ENCODE results near the gene ARHGEF26.

Gene ARHGEF26

DNA sequence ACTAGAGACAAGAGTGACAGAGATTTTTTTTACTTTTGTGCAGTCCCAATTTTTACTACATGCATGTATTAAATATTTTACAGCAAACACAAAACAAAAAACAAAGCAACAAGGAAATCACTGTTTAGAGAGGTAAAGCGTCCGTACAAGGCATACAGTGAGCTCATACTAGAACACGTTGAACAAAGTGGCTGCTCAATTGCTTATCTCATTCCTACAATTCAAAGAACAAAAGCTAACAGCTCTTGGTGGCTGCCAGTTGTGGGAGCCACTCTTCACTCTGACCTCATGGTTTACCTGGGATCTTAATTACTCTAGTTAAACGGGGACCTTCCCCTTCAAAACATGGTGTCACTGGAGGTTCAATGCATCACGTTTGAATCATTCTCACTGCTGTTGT lies 7.6 kb upstream of the ARHGEF26 start:
- H3K36me3 ChIP-seq (ENCODE audit: control insufficient read depth in 4 of 4, insufficient read depth in 4 of 4, low read length in 3 of 4): no peaks in the 10 kb centered on the region
- H3K4me3 ChIP-seq (ENCODE audit: control insufficient read depth in 1 of 7, extremely low read depth in 1 of 7, insufficient read depth in 4 of 7, low read depth in 2 of 7, low read length in 6 of 7): no peak overlapping the region
- ChIA-PET CTCF (interaction anchor here (1.5 kb wide), 1 partner anchor 10 kb away, joined by 6 read pairs; no protein-coding TSS in a partner anchor), POLR2A (interaction anchor here (0.6 kb wide), 1 partner anchor 48 kb away, joined by 6 read pairs; no protein-coding TSS in a partner anchor)
- H3K4me1 ChIP-seq (ENCODE audit: control extremely low read depth in 1 of 4, control insufficient read depth in 4 of 4, insufficient read depth in 4 of 4, low read length in 3 of 4): peaks cover 0 to 5% (median 2%) of the 10 kb centered on the region in 4 experiments
- H3K27ac ChIP-seq (ENCODE audit: insufficient read depth in 1 of 2, low read depth in 1 of 2, low read length in 2 of 2, poor library complexity in 1 of 2, severe bottlenecking in 2 of 2): no peak overlapping the region
- WGBS (ENCODE audit: insufficient coverage): 95% methylated on average over 4 of the region's 5 CpGs
- DNase-seq: no peak
- H3K27me3 ChIP-seq (replicated peaks in 2 of 5; ENCODE audit: control insufficient read depth in 4 of 5, insufficient read depth in 5 of 5, low read length in 4 of 5): peaks cover 0 to 5% (median 0%) of the 10 kb centered on the region in 5 experiments
- H3K9me3 ChIP-seq (ENCODE audit: control extremely low read depth in 1 of 5, control insufficient read depth in 4 of 5, insufficient read depth in 2 of 5, low read depth in 1 of 5, low read length in 4 of 5): peaks cover 0 to 3% (median 0%) of the 10 kb centered on the region in 5 experiments

DNA sequence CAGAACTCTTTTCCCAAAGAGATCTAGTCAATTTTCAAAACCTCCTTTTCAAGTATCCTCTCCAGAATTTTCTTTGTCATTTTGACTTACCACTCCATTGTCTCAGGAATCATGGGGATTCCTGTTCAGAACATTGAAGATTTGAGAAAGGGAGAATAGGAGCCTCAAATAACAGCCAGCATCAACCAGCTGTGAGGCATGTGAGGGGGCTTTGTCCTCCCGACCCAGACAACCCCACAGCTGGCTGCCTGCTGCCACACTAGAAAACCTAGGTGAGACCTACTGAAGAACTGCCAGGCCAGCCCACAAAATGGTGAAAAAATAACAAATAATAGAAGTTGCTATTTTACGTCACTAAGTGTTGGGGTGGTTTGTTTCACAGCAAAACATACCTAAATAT lies 5.9 kb upstream of the ARHGEF26 start:
- ChIA-PET CTCF (no interaction called here), POLR2A (no interaction called here)
- Histone ChIP-seq H3K27ac (ENCODE audit: insufficient read depth in 1 of 2, low read depth in 1 of 2, low read length in 2 of 2, poor library complexity in 1 of 2, severe bottlenecking in 2 of 2) (no peak overlapping the region), H3K36me3 (ENCODE audit: control insufficient read depth in 4 of 4, insufficient read depth in 4 of 4, low read length in 3 of 4) (no peaks in the 10 kb centered on the region), H3K4me3 (ENCODE audit: control insufficient read depth in 1 of 7, extremely low read depth in 1 of 7, insufficient read depth in 4 of 7, low read depth in 2 of 7, low read length in 6 of 7) (no peak overlapping the region), H3K4me1 (ENCODE audit: control extremely low read depth in 1 of 4, control insufficient read depth in 4 of 4, insufficient read depth in 4 of 4, low read length in 3 of 4) (peaks cover 0 to 5% (median 2%) of the 10 kb centered on the region in 4 experiments), H3K27me3 (replicated peaks in 2 of 5; ENCODE audit: control insufficient read depth in 4 of 5, insufficient read depth in 5 of 5, low read length in 4 of 5) (peaks cover 0 to 16% (median 2%) of the 10 kb centered on the region in 5 experiments), H3K9me3 (ENCODE audit: control extremely low read depth in 1 of 5, control insufficient read depth in 4 of 5, insufficient read depth in 2 of 5, low read depth in 1 of 5, low read length in 4 of 5) (peaks cover 0 to 3% (median 0%) of the 10 kb centered on the region in 5 experiments)
- WGBS (ENCODE audit: insufficient coverage): 71% methylated on average over 1 of the region's 2 CpGs
- DNase-seq: no peak

DNA sequence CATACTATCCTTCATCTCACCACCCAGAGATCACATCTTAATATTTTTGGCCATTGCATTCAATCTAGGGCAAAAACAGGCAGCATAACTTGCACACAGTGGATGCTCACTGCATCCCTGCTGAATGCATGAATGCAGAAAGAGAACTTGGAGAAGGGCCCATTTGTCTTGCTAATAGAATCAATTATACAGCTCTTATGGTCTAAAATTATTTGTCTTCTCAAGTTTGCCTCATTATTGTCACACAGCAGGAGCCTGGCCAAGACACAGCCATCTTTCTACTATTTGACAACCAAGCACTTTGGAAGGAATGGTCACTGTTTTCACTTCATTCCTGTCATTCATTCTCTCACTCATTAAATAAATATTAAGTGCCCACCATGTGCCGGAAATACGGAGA lies 1.2 kb upstream of the ARHGEF26 start:
- ChIA-PET POLR2A (no interaction called here), CTCF (no interaction called here)
- Histone ChIP-seq H3K4me3 (ENCODE audit: control insufficient read depth in 1 of 7, extremely low read depth in 1 of 7, insufficient read depth in 4 of 7, low read depth in 2 of 7, low read length in 6 of 7) (no peak overlapping the region), H3K9me3 (ENCODE audit: control extremely low read depth in 1 of 5, control insufficient read depth in 4 of 5, insufficient read depth in 2 of 5, low read depth in 1 of 5, low read length in 4 of 5) (peaks cover 0 to 3% (median 0%) of the 10 kb centered on the region in 5 experiments), H3K27ac (ENCODE audit: insufficient read depth in 1 of 2, low read depth in 1 of 2, low read length in 2 of 2, poor library complexity in 1 of 2, severe bottlenecking in 2 of 2) (no peak overlapping the region), H3K27me3 (replicated peaks in 2 of 5; ENCODE audit: control insufficient read depth in 4 of 5, insufficient read depth in 5 of 5, low read length in 4 of 5) (peaks cover 7 to 50% (median 18%) of the 10 kb centered on the region in 5 experiments), H3K36me3 (ENCODE audit: control insufficient read depth in 4 of 4, insufficient read depth in 4 of 4, low read length in 3 of 4) (no peaks in the 10 kb centered on the region), H3K4me1 (ENCODE audit: control extremely low read depth in 1 of 4, control insufficient read depth in 4 of 4, insufficient read depth in 4 of 4, low read length in 3 of 4) (peaks cover 0 to 26% (median 16%) of the 10 kb centered on the region in 4 experiments)
- no peak for DNase-seq
- WGBS (ENCODE audit: insufficient coverage): no CpG with 5 or more reads among the region's 2 CpGs

DNA sequence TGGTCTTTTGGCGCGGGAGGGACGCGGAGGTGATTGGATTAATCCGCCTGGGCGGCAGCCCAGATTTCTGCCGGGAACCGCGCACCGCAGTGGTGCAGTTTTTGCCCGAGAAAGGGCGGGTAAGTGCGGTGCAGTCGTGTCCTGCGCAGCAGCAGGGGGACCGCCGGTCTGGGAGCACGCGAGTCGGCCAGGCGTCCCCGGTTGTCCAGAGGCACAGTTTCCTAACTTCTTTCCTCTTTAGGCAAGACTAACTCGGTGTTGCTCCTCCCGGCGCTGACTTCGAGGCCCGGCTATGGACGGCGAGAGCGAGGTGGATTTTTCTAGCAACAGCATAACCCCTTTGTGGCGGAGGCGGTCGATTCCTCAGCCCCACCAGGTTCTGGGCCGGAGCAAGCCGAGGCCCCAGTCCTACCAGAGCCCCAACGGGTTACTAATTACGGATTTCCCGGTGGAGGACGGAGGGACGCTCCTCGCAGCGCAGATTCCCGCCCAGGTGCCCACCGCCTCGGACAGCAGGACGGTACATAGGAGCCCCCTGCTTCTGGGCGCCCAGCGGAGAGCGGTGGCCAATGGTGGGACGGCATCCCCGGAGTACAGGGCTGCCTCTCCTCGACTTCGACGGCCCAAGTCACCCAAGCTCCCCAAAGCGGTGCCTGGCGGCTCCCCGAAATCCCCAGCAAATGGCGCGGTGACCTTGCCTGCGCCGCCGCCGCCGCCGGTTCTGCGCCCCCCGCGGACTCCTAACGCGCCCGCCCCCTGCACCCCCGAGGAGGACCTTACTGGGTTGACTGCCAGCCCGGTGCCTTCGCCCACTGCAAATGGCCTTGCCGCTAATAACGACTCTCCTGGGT lies 736 bp downstream of the ARHGEF26 start:
- H3K9me3 ChIP-seq (ENCODE audit: control extremely low read depth in 1 of 5, control insufficient read depth in 4 of 5, insufficient read depth in 2 of 5, low read depth in 1 of 5, low read length in 4 of 5): peaks cover 0 to 3% (median 0%) of the 10 kb centered on the region in 5 experiments
- WGBS (ENCODE audit: insufficient coverage): 2% methylated on average over 73 of the region's 76 CpGs
- peaks cover 0 to 26% (median 16%) of the 10 kb centered on the region in 4 experiments for H3K4me1 ChIP-seq (ENCODE audit: control extremely low read depth in 1 of 4, control insufficient read depth in 4 of 4, insufficient read depth in 4 of 4, low read length in 3 of 4)
- peak; percentile 21 to 62 (median 46) for DNase-seq
- H3K4me3 ChIP-seq (ENCODE audit: control insufficient read depth in 1 of 7, extremely low read depth in 1 of 7, insufficient read depth in 4 of 7, low read depth in 2 of 7, low read length in 6 of 7): peak overlapping the region; percentile 65 to 87 (median 71)
- no peaks in the 10 kb centered on the region for H3K36me3 ChIP-seq (ENCODE audit: control insufficient read depth in 4 of 4, insufficient read depth in 4 of 4, low read length in 3 of 4)
- peaks cover 7 to 51% (median 18%) of the 10 kb centered on the region in 5 experiments for H3K27me3 ChIP-seq (replicated peaks in 2 of 5; ENCODE audit: control insufficient read depth in 4 of 5, insufficient read depth in 5 of 5, low read length in 4 of 5)
- H3K27ac ChIP-seq (ENCODE audit: insufficient read depth in 1 of 2, low read depth in 1 of 2, low read length in 2 of 2, poor library complexity in 1 of 2, severe bottlenecking in 2 of 2): no peak overlapping the region
- ChIA-PET CTCF (interaction anchor here (1.2 kb wide), 1 partner anchor 9 kb away, joined by 3 read pairs; no protein-coding TSS in a partner anchor), POLR2A (no interaction called here)

DNA sequence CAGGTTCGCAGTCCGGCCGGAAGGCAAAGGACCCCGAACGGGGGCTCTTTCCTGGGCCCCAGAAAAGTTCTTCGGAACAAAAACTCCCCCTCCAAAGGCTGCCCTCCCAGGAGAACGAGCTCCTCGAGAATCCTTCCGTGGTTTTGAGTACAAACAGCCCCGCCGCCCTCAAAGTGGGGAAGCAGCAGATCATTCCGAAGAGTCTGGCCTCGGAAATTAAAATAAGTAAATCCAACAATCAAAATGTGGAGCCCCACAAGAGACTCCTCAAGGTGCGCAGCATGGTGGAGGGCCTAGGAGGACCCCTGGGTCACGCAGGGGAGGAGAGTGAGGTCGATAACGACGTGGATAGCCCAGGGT lies 1.3 kb downstream of the ARHGEF26 start:
- peaks cover 0 to 26% (median 16%) of the 10 kb centered on the region in 4 experiments for H3K4me1 ChIP-seq (ENCODE audit: control extremely low read depth in 1 of 4, control insufficient read depth in 4 of 4, insufficient read depth in 4 of 4, low read length in 3 of 4)
- ChIA-PET CTCF (interaction anchor here (1.4 to 1.8 kb wide), 2 partner anchors 21 to 130 kb away, joined by 4 read pairs; no protein-coding TSS in a partner anchor), POLR2A (no interaction called here)
- no peak overlapping the region for H3K27ac ChIP-seq (ENCODE audit: insufficient read depth in 1 of 2, low read depth in 1 of 2, low read length in 2 of 2, poor library complexity in 1 of 2, severe bottlenecking in 2 of 2)
- H3K9me3 ChIP-seq (ENCODE audit: control extremely low read depth in 1 of 5, control insufficient read depth in 4 of 5, insufficient read depth in 2 of 5, low read depth in 1 of 5, low read length in 4 of 5): peaks cover 0 to 2% (median 0%) of the 10 kb centered on the region in 5 experiments
- no peaks in the 10 kb centered on the region for H3K36me3 ChIP-seq (ENCODE audit: control insufficient read depth in 4 of 4, insufficient read depth in 4 of 4, low read length in 3 of 4)
- 8% methylated on average over 18 of the region's 18 CpGs for WGBS (ENCODE audit: insufficient coverage)
- H3K27me3 ChIP-seq (replicated peaks in 2 of 5; ENCODE audit: control insufficient read depth in 4 of 5, insufficient read depth in 5 of 5, low read length in 4 of 5): peaks cover 7 to 51% (median 18%) of the 10 kb centered on the region in 5 experiments
- H3K4me3 ChIP-seq (ENCODE audit: control insufficient read depth in 1 of 7, extremely low read depth in 1 of 7, insufficient read depth in 4 of 7, low read depth in 2 of 7, low read length in 6 of 7): peak overlapping the region in 6 of 7 experiments; percentile 28 to 87 (median 70)
- peak in 2 of 3 donors; percentile 12 to 32 for DNase-seq

DNA sequence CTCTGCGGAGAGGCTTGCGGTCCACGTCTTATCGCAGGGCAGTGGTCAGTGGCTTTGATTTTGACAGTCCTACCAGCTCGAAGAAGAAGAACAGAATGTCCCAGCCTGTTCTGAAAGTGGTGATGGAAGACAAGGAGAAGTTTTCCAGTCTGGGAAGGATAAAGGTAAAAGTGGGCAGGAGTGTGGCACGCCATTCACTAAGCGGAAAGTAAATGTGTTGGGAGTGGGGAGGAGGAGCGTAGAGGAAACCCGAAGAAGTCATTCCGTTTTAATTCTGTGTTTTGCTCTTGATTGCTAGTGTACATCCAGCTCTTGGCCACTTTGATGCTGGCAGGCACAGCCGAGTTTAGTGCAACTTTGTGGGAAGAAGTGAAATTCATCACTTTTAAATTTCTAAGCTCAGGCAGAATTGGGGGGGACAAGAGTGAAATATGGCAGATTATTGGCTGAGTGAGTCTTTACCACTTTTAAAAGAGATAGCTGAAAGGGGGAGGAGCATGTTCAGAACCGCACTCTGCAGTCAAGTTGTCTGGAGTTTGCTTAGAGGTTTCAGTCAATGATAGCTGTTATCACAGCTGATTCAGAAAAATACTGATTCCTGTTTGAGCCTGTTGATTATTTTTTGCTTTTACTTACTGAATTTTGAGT lies 1.8 kb downstream of the ARHGEF26 start:
- POLR2A ChIA-PET: no interaction called here
- no peak overlapping the region for H3K27ac ChIP-seq (ENCODE audit: insufficient read depth in 1 of 2, low read depth in 1 of 2, low read length in 2 of 2, poor library complexity in 1 of 2, severe bottlenecking in 2 of 2)

More for the DNA sequence above, 1.8 kb downstream of the ARHGEF26 start:
- Histone ChIP-seq H3K4me1 (ENCODE audit: control extremely low read depth in 1 of 4, control insufficient read depth in 4 of 4, insufficient read depth in 4 of 4, low read length in 3 of 4) (peaks cover 0 to 26% (median 16%) of the 10 kb centered on the region in 4 experiments), H3K36me3 (ENCODE audit: control insufficient read depth in 4 of 4, insufficient read depth in 4 of 4, low read length in 3 of 4) (no peaks in the 10 kb centered on the region), H3K4me3 (ENCODE audit: control insufficient read depth in 1 of 7, extremely low read depth in 1 of 7, insufficient read depth in 4 of 7, low read depth in 2 of 7, low read length in 6 of 7) (peak overlapping the region in 5 of 7 experiments; percentile 9 to 87 (median 71)), H3K27me3 (replicated peaks in 2 of 5; ENCODE audit: control insufficient read depth in 4 of 5, insufficient read depth in 5 of 5, low read length in 4 of 5) (peaks cover 7 to 51% (median 18%) of the 10 kb centered on the region in 5 experiments), H3K9me3 (ENCODE audit: control extremely low read depth in 1 of 5, control insufficient read depth in 4 of 5, insufficient read depth in 2 of 5, low read depth in 1 of 5, low read length in 4 of 5) (no peaks in the 10 kb centered on the region)
- CTCF ChIA-PET: interaction anchor here (1.4 to 1.8 kb wide), 3 partner anchors 11 to 129 kb away, joined by 4 to 6 read pairs (median 4); no protein-coding TSS in a partner anchor
- peak in 2 of 3 donors; percentile 21 to 46 for DNase-seq
- WGBS (ENCODE audit: insufficient coverage): 38% methylated on average over 10 of the region's 12 CpGs

All from common myeloid progenitor, CD34-positive (primary cell).